ENCODE data around the gene NRXN3. TPM values are rescaled to one million over a fixed set of nuclear protein-coding genes. Genes with fewer than 3 reads are reported as not detected.
A peak's percentile ranks its signal among the peaks of the same experiment; 100 is the strongest.

Gene NRXN3
- total and polyA plus RNA-seq, 4 donors, result 0.07 to 1.2 (median 0.23) TPM

DNA sequence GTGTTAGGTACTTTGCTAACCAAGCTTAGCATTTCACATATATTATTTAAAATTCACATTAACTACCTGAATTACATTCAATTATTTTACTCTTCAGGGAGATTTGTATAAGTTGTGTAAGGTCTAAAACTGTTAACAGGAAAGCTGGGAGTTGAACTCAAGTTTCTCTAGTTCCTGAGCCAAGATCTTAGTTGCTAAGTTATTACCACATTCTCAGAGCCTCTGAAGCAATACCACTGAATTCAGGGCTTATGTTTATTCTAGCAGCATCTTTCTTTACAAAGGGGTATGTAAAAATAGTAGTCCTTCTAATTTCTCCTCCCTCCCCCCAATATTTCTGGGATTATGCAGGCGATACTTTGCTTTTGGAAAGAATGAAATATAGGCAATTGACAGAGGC, 1254.3 kb downstream of the NRXN3 start:
- Histone ChIP-seq H3K9ac (ENCODE audit: low read depth in 1 of 2, low read length in 2 of 2) (no peak overlapping the region), H3K4me3 (ENCODE audit: low read depth in 1 of 3, low read length in 3 of 3) (no peak overlapping the region), H3K36me3 (ENCODE audit: control insufficient read depth in 4 of 4, insufficient read depth in 3 of 4, low read depth in 1 of 4, low read length in 3 of 4) (no peaks in the 10 kb centered on the region), H3K27ac (ENCODE audit: low read depth in 1 of 2, low read length in 2 of 2) (no peak overlapping the region), H3K27me3 (ENCODE audit: control insufficient read depth in 4 of 4, insufficient read depth in 4 of 4, low read length in 3 of 4) (no peaks in the 10 kb centered on the region), H3K9me3 (ENCODE audit: control insufficient read depth in 4 of 4, low read length in 3 of 4) (no peaks in the 10 kb centered on the region), H3K4me1 (ENCODE audit: control insufficient read depth in 4 of 4, insufficient read depth in 4 of 4, low read length in 3 of 4) (peaks cover 2 to 19% (median 5%) of the 10 kb centered on the region in 4 donors)
- 90% methylated on average over 1 of the region's 1 CpG for WGBS
- no peak for DNase-seq (ENCODE audit: low spot score)
- TF ChIP-seq RXRA (IDR thresholded peaks at IDR 0.05) (no peak), JUND (IDR thresholded peaks at IDR 0.05) (no peak), SP1 (IDR thresholded peaks at IDR 0.05) (no peak), FOXA2 (IDR thresholded peaks at IDR 0.05) (no peak), RAD21 (IDR thresholded peaks at IDR 0.05) (no peak), FOXA1 (IDR thresholded peaks at IDR 0.05) (no peak), HNF4A (conservative IDR thresholded peaks at IDR 0.05) (no peak), HNF4G (IDR thresholded peaks at IDR 0.05) (no peak), TAF1 (conservative IDR thresholded peaks at IDR 0.05) (no peak)
- TF ChIP-seq, protein P1, sequence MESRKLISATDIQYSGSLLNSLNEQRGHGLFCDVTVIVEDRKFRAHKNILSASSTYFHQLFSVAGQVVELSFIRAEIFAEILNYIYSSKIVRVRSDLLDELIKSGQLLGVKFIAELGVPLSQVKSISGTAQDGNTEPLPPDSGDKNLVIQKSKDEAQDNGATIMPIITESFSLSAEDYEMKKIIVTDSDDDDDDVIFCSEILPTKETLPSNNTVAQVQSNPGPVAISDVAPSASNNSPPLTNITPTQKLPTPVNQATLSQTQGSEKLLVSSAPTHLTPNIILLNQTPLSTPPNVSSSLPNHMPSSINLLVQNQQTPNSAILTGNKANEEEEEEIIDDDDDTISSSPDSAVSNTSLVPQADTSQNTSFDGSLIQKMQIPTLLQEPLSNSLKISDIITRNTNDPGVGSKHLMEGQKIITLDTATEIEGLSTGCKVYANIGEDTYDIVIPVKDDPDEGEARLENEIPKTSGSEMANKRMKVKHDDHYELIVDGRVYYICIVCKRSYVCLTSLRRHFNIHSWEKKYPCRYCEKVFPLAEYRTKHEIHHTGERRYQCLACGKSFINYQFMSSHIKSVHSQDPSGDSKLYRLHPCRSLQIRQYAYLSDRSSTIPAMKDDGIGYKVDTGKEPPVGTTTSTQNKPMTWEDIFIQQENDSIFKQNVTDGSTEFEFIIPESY (IDR thresholded peaks at IDR 0.05), result no peak
- TF ChIP-seq, protein P2, sequence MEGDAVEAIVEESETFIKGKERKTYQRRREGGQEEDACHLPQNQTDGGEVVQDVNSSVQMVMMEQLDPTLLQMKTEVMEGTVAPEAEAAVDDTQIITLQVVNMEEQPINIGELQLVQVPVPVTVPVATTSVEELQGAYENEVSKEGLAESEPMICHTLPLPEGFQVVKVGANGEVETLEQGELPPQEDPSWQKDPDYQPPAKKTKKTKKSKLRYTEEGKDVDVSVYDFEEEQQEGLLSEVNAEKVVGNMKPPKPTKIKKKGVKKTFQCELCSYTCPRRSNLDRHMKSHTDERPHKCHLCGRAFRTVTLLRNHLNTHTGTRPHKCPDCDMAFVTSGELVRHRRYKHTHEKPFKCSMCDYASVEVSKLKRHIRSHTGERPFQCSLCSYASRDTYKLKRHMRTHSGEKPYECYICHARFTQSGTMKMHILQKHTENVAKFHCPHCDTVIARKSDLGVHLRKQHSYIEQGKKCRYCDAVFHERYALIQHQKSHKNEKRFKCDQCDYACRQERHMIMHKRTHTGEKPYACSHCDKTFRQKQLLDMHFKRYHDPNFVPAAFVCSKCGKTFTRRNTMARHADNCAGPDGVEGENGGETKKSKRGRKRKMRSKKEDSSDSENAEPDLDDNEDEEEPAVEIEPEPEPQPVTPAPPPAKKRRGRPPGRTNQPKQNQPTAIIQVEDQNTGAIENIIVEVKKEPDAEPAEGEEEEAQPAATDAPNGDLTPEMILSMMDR (IDR thresholded peaks at IDR 0.05; ENCODE audit: low read depth, low read length, missing input control), result no peak
- TF ChIP-seq, protein P3, sequence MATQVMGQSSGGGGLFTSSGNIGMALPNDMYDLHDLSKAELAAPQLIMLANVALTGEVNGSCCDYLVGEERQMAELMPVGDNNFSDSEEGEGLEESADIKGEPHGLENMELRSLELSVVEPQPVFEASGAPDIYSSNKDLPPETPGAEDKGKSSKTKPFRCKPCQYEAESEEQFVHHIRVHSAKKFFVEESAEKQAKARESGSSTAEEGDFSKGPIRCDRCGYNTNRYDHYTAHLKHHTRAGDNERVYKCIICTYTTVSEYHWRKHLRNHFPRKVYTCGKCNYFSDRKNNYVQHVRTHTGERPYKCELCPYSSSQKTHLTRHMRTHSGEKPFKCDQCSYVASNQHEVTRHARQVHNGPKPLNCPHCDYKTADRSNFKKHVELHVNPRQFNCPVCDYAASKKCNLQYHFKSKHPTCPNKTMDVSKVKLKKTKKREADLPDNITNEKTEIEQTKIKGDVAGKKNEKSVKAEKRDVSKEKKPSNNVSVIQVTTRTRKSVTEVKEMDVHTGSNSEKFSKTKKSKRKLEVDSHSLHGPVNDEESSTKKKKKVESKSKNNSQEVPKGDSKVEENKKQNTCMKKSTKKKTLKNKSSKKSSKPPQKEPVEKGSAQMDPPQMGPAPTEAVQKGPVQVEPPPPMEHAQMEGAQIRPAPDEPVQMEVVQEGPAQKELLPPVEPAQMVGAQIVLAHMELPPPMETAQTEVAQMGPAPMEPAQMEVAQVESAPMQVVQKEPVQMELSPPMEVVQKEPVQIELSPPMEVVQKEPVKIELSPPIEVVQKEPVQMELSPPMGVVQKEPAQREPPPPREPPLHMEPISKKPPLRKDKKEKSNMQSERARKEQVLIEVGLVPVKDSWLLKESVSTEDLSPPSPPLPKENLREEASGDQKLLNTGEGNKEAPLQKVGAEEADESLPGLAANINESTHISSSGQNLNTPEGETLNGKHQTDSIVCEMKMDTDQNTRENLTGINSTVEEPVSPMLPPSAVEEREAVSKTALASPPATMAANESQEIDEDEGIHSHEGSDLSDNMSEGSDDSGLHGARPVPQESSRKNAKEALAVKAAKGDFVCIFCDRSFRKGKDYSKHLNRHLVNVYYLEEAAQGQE (IDR thresholded peaks at IDR 0.05), result no peak
- TF ChIP-seq, protein P4, sequence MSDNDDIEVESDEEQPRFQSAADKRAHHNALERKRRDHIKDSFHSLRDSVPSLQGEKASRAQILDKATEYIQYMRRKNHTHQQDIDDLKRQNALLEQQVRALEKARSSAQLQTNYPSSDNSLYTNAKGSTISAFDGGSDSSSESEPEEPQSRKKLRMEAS (IDR thresholded peaks at IDR 0.05), result no peak

DNA sequence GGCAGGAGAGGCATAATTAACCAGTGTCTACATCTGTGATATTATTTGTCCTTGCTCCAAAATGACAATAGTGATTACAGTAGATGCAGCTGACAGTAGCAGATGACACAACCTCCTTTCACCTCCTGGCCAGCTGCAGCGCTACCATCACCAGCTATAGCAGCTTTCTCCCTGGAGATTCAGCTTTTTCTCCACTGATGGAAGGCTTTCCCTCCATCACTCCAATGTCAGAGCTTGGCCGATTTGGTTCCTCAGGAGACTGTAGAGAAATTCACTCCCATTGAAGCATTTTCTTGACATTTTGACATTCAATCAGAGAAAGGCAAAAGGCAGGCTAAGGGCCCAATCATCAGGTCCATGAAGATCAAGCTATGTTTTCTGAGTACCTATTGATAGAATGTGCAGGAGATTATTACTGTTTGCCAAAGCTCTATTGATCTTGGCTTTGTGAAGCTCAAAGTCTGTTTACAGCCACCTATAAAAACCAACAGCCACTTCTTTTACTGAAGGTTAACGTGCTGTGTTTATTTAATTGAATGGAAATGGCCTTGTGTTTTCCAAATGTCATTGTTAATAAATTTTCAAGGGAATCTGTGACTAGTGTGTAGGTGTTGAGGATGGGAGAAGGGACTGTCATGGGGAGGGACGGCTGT, 1256.1 kb downstream of the NRXN3 start:
- DNase-seq (ENCODE audit: low spot score), result no peak
- Histone ChIP-seq H3K9ac (ENCODE audit: low read depth in 1 of 2, low read length in 2 of 2) (no peak overlapping the region), H3K4me3 (ENCODE audit: low read depth in 1 of 3, low read length in 3 of 3) (no peak overlapping the region), H3K27me3 (ENCODE audit: control insufficient read depth in 4 of 4, insufficient read depth in 4 of 4, low read length in 3 of 4) (no peaks in the 10 kb centered on the region), H3K27ac (ENCODE audit: low read depth in 1 of 2, low read length in 2 of 2) (no peak overlapping the region), H3K36me3 (ENCODE audit: control insufficient read depth in 4 of 4, insufficient read depth in 3 of 4, low read depth in 1 of 4, low read length in 3 of 4) (no peaks in the 10 kb centered on the region), H3K4me1 (ENCODE audit: control insufficient read depth in 4 of 4, insufficient read depth in 4 of 4, low read length in 3 of 4) (peaks cover 2 to 14% (median 4%) of the 10 kb centered on the region in 4 donors), H3K9me3 (ENCODE audit: control insufficient read depth in 4 of 4, low read length in 3 of 4) (no peaks in the 10 kb centered on the region)
- WGBS, result 39% methylated on average over 4 of the region's 4 CpGs
- peak; percentile 62 for TF ChIP-seq FOXA2 (IDR thresholded peaks at IDR 0.05)
- TF ChIP-seq, protein P1 (IDR thresholded peaks at IDR 0.05), result no peak
- no peak for TF ChIP-seq RAD21 (IDR thresholded peaks at IDR 0.05)
- TF ChIP-seq, protein P5, sequence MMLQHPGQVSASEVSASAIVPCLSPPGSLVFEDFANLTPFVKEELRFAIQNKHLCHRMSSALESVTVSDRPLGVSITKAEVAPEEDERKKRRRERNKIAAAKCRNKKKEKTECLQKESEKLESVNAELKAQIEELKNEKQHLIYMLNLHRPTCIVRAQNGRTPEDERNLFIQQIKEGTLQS (IDR thresholded peaks at IDR 0.05), result no peak
- no peak for TF ChIP-seq NR2F2 (IDR thresholded peaks at IDR 0.05)
- TF ChIP-seq FOXA1 (IDR thresholded peaks at IDR 0.05), result peak; percentile 74
- peak in 1 of 2 donors; percentile 19 for TF ChIP-seq RXRA (IDR thresholded peaks at IDR 0.05)
- TF ChIP-seq SP1 (IDR thresholded peaks at IDR 0.05), result peak; percentile 54
- TF ChIP-seq HNF4A (conservative IDR thresholded peaks at IDR 0.05), result peak; percentile 63 to 80
- no peak for TF ChIP-seq EGR1 (IDR thresholded peaks at IDR 0.05; ENCODE audit: low read depth in 2 of 2)
- TF ChIP-seq, protein P2 (IDR thresholded peaks at IDR 0.05; ENCODE audit: low read depth, low read length, missing input control), result no peak
- TF ChIP-seq GABPA (IDR thresholded peaks at IDR 0.05 in 1 of 2, conservative IDR thresholded peaks at IDR 0.05 in 1 of 2), result no peak
- TF ChIP-seq JUND (IDR thresholded peaks at IDR 0.05), result no peak
- TF ChIP-seq TAF1 (conservative IDR thresholded peaks at IDR 0.05), result no peak
- TF ChIP-seq HNF4G (IDR thresholded peaks at IDR 0.05), result peak; percentile 67
- peak; percentile 26 for TF ChIP-seq YY1 (IDR thresholded peaks at IDR 0.05)
- TF ChIP-seq, protein P4 (IDR thresholded peaks at IDR 0.05), result no peak
